ENCODE measurements around the gene SRSF9.

- TF ChIP-seq MXI1 (conservative IDR thresholded peaks at IDR 0.05; ENCODE audit: poor library complexity, severe bottlenecking): no peak
- TF ChIP-seq, protein P1, sequence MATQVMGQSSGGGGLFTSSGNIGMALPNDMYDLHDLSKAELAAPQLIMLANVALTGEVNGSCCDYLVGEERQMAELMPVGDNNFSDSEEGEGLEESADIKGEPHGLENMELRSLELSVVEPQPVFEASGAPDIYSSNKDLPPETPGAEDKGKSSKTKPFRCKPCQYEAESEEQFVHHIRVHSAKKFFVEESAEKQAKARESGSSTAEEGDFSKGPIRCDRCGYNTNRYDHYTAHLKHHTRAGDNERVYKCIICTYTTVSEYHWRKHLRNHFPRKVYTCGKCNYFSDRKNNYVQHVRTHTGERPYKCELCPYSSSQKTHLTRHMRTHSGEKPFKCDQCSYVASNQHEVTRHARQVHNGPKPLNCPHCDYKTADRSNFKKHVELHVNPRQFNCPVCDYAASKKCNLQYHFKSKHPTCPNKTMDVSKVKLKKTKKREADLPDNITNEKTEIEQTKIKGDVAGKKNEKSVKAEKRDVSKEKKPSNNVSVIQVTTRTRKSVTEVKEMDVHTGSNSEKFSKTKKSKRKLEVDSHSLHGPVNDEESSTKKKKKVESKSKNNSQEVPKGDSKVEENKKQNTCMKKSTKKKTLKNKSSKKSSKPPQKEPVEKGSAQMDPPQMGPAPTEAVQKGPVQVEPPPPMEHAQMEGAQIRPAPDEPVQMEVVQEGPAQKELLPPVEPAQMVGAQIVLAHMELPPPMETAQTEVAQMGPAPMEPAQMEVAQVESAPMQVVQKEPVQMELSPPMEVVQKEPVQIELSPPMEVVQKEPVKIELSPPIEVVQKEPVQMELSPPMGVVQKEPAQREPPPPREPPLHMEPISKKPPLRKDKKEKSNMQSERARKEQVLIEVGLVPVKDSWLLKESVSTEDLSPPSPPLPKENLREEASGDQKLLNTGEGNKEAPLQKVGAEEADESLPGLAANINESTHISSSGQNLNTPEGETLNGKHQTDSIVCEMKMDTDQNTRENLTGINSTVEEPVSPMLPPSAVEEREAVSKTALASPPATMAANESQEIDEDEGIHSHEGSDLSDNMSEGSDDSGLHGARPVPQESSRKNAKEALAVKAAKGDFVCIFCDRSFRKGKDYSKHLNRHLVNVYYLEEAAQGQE (IDR thresholded peaks at IDR 0.05; ENCODE audit: borderline replicate concordance): no peak
- TF ChIP-seq SMC3 (conservative IDR thresholded peaks at IDR 0.05; ENCODE audit: poor library complexity): no peak
Measured at GRCh38 chr12:120490833-120491512, 21.4 kb upstream of the SRSF9 start.
